HepG2 (cell line): Measurements from ENCODE around the gene KLF13. TPM values are rescaled to one million over a fixed set of nuclear protein-coding genes. Genes with fewer than 3 reads are reported as not detected.
A peak's percentile ranks its signal among the peaks of the same experiment; 100 is the strongest.

ENCODE experiments used
- ATAC-seq: fragments of 200-7000 bp; cut with Tn5 transposase; 3 replicates; pipeline ENCODE4 v1.9.1; 2020; ENCODE audit warnings: mild to moderate bottlenecking, moderate library complexity
- BruUV-seq: library from RNA; stranded (reverse); fragments of 400-500 nt; replicated peaks from 2 replicates; lab custom pipeline; 2021; lab: Mats Ljungman, UMichigan
- CTCF ChIA-PET: fragments of 300-600 bp; formaldehyde crosslinking; extraction: SDS; loops from one replicate; lab custom pipeline; 2021; ENCODE audit warnings: low total read pairs, inconsistent platforms, low intra/inter-chr PET ratio; lab: Yijun Ruan, JAX
- POLR2A ChIA-PET: fragments of 350-600 bp; sonication (Branson Sonifier 250); formaldehyde crosslinking; loops from one replicate; lab custom pipeline; 2020; ENCODE audit warnings: antibody characterized with exemption, inconsistent platforms; lab: Yijun Ruan, JAX
- DNase-seq: peaks from one replicate; pipeline ENCODE4 v3.0.0-alpha.2; 2015; ENCODE audit warnings: low spot score
- FAIRE-seq: peaks from 3 replicates; lab custom pipeline; 2011; peaks lifted over from hg19 to GRCh38; lab: Jason Lieb, UNC
- H2AFZ ChIP-seq: one replicate; pipeline ENCODE4 v1.6.1; 2011; ENCODE audit warnings: low read length, inconsistent platforms
- H3K27ac ChIP-seq: fragments of 300-600 bp; 3 replicates; pipeline ENCODE4 v1.8.0; 2011; ENCODE audit warnings: mixed run types, mild to moderate bottlenecking, mixed read lengths, low read length, inconsistent platforms; ENCODE audit not compliant: insufficient read depth; ENCODE audit errors: extremely low read length
- H3K27me3 ChIP-seq, 2 experiments: fragments of 200-600 bp in 1 of 2; 2 replicates in 1 of 2; 3 replicates in 1 of 2; pipeline versions ENCODE4 v1.6.0 to v1.8.0; 2011; ENCODE audit warnings: low read length in 2 of 2, mild to moderate bottlenecking in 2 of 2, moderate library complexity in 2 of 2, inconsistent platforms in 1 of 2; ENCODE audit not compliant: insufficient read depth in 2 of 2, control insufficient read depth in 1 of 2
- H3K36me3 ChIP-seq, 2 experiments: fragments of 200-600 bp in 1 of 2; replicated peaks in 1 of 2; 2 replicates in 1 of 2; 3 replicates in 1 of 2; pipeline versions ENCODE4 v1.5.1 to v1.8.0; 2011; ENCODE audit warnings: low read length in 2 of 2, inconsistent platforms in 1 of 2; ENCODE audit not compliant: insufficient read depth in 2 of 2, control insufficient read depth in 1 of 2
- H3K4me1 ChIP-seq: 2 replicates; pipeline ENCODE4 v1.5.1; 2012; ENCODE audit warnings: low read length, inconsistent platforms; ENCODE audit not compliant: insufficient read depth
- H3K4me2 ChIP-seq: 2 replicates; pipeline ENCODE4 v1.6.0; 2011; ENCODE audit warnings: low read depth, low read length, inconsistent platforms
- H3K4me3 ChIP-seq, 3 experiments: fragments of 200-600 bp in 1 of 3; sonication (generic), shearing (Covaris generic) in 1 of 3; replicated peaks in 1 of 3; 2 replicates each; pipeline ENCODE4 v1.5.1; 2011 to 2016; ENCODE audit warnings: low read length in 3 of 3, inconsistent platforms in 2 of 3, low read depth in 2 of 3, mild to moderate bottlenecking in 2 of 3, control low read depth in 1 of 3, mixed read lengths in 1 of 3; ENCODE audit not compliant: insufficient read depth in 1 of 3
- H3K79me2 ChIP-seq: one replicate; pipeline ENCODE4 v1.6.1; 2011; ENCODE audit warnings: low read length, inconsistent platforms; ENCODE audit not compliant: insufficient read depth
- H3K9ac ChIP-seq: 2 replicates; pipeline ENCODE4 v1.6.0; 2011; ENCODE audit warnings: mild to moderate bottlenecking, low read depth, low read length, inconsistent platforms; ENCODE audit not compliant: insufficient read depth
- H3K9me3 ChIP-seq: 2 replicates; pipeline ENCODE4 v1.5.1; 2012; ENCODE audit warnings: mild to moderate bottlenecking, low read length
- H4K20me1 ChIP-seq: 2 replicates; pipeline ENCODE4 v1.6.0; 2011; ENCODE audit warnings: inconsistent platforms, mild to moderate bottlenecking, low read length, moderate library complexity; ENCODE audit not compliant: insufficient read depth
- CHCHD3 ChIP-seq: sonication (generic); formaldehyde crosslinking; IDR thresholded peaks from 2 replicates; pipeline ENCODE4 v1.8.0; 2022; ENCODE audit warnings: mild to moderate bottlenecking, missing genetic modification reagents, moderate library complexity
- ERF ChIP-seq: IDR thresholded peaks from 2 replicates; pipeline ENCODE4 v1.6.1; 2018; ENCODE audit warnings: missing biosample characterization, missing genetic modification reagents
- GATAD2A ChIP-seq: IDR thresholded peaks from 2 replicates; pipeline ENCODE4 v1.6.1; 2016
- GTF2F1 ChIP-seq: fragments of 150-350 bp; IDR thresholded peaks from 2 replicates; pipeline ENCODE4 v1.6.1; 2014; ENCODE audit warnings: low read length
- GZF1 ChIP-seq: sonication (generic); formaldehyde crosslinking; IDR thresholded peaks from 2 replicates; pipeline ENCODE4 v1.5.1; 2020; ENCODE audit warnings: mild to moderate bottlenecking, missing genetic modification reagents
- PAWR ChIP-seq: sonication (generic); formaldehyde crosslinking; IDR thresholded peaks from 2 replicates; pipeline ENCODE4 v1.4.0; 2020; ENCODE audit warnings: missing genetic modification reagents, mild to moderate bottlenecking, borderline replicate concordance
- SIX1 ChIP-seq: sonication (generic); formaldehyde crosslinking; IDR thresholded peaks from 2 replicates; pipeline ENCODE4 v1.4.0; 2020; ENCODE audit warnings: missing genetic modification reagents, borderline replicate concordance
- SKI ChIP-seq: fragments of 450-650 bp; IDR thresholded peaks from one replicate; pipeline ENCODE4 v1.6.1; 2018; ENCODE audit warnings: mild to moderate bottlenecking; ENCODE audit not compliant: partially characterized antibody
- ZBTB38 ChIP-seq: sonication (generic); formaldehyde crosslinking; IDR thresholded peaks from 2 replicates; pipeline ENCODE4 v1.5.1; 2020; ENCODE audit warnings: mild to moderate bottlenecking, missing genetic modification reagents
- ZFP90 ChIP-seq: sonication (generic); formaldehyde crosslinking; IDR thresholded peaks from 2 replicates; pipeline ENCODE4 v1.8.0; 2022; ENCODE audit warnings: missing genetic modification reagents, mild to moderate bottlenecking, inconsistent platforms, borderline replicate concordance
- ZNF138 ChIP-seq: sonication (generic); formaldehyde crosslinking; IDR thresholded peaks from 2 replicates; pipeline ENCODE4 v1.5.0; 2020; ENCODE audit warnings: mild to moderate bottlenecking, low read depth, missing genetic modification reagents
- ZNF552 ChIP-seq: sonication (generic); formaldehyde crosslinking; IDR thresholded peaks from 2 replicates; pipeline ENCODE4 v1.9.0; 2022; ENCODE audit warnings: missing genetic modification reagents, mild to moderate bottlenecking, borderline replicate concordance
- WGBS: methylation state at CpG from one replicate; pipeline ENCODE4 v1.1.6; 2017; ENCODE audit warnings: low lambda C conversion rate; 5-methylcytosine and 5-hydroxymethylcytosine counted together
- in situ Hi-C: cut with HindIII; loops from 2 replicates; pipeline ENCODE4 v1.10.0; 2017; ENCODE audit warnings: low pct_unique_long_range_greater_than_20kb; ENCODE audit not compliant: extremely low pct_ligation_motif_present
- intact Hi-C: fragments of 100-400 bp; cut with micrococcal nuclease; formaldehyde crosslinking; loops from one replicate; pipeline ENCODE4 v1.10.0; 2022; ENCODE audit not compliant: unreplicated experiment
- polyA plus RNA-seq, 8 experiments: library from polyadenylated mRNA; depleted of rRNA in 3 of 8; stranded (reverse) in 7 of 8; unstranded in 1 of 8; fragments of >200 nt; fragmentation: Illumina TruSeq in 4 of 8; extraction: Trizol in 4 of 8; gene quantifications; 2 replicates each; pipeline versions ENCODE4 v1.2.1 to v1.2.3, GENCODE V29; 2011 to 2016; ENCODE audit warnings: low read depth in 4 of 8, missing spikeins in 1 of 8, mixed read lengths in 1 of 8; ENCODE audit not compliant: insufficient read depth in 1 of 8
- total RNA-seq, 5 experiments: library from RNA; depleted of rRNA; stranded (reverse); fragments of >200 nt; fragmentation: Illumina TruSeq; extraction: Trizol; gene quantifications; 2 replicates each; pipeline ENCODE4 v1.2.3, GENCODE V29; 2016; ENCODE audit warnings: low read depth in 1 of 5
- TF ChIP-seq, protein P1 (sequence below): sonication (generic); formaldehyde crosslinking; IDR thresholded peaks from 2 replicates; pipeline ENCODE4 v1.8.0; 2022; ENCODE audit warnings: missing genetic modification reagents, mild to moderate bottlenecking, inconsistent platforms, borderline replicate concordance
- TF ChIP-seq, protein P2 (sequence below): sonication (generic); formaldehyde crosslinking; IDR thresholded peaks from 2 replicates; pipeline ENCODE4 v1.8.0; 2022; ENCODE audit warnings: mild to moderate bottlenecking, missing genetic modification reagents
- TF ChIP-seq, protein P3 (sequence below): sonication (generic); formaldehyde crosslinking; IDR thresholded peaks from 2 replicates; pipeline ENCODE4 v1.5.0; 2020; ENCODE audit warnings: missing genetic modification reagents, mild to moderate bottlenecking, borderline replicate concordance
- TF ChIP-seq, protein P4 (sequence below): sonication (generic); formaldehyde crosslinking; IDR thresholded peaks from 2 replicates; pipeline ENCODE4 v1.8.0; 2022; ENCODE audit warnings: missing genetic modification reagents, mild to moderate bottlenecking, moderate library complexity, borderline replicate concordance

Gene KLF13
- total and polyA plus RNA-seq, 2 of the 13 experiments (the other 11 are each of a cell fraction or from before 2014, with no cell fraction given): 16.8 to 25.1 TPM

DNA sequence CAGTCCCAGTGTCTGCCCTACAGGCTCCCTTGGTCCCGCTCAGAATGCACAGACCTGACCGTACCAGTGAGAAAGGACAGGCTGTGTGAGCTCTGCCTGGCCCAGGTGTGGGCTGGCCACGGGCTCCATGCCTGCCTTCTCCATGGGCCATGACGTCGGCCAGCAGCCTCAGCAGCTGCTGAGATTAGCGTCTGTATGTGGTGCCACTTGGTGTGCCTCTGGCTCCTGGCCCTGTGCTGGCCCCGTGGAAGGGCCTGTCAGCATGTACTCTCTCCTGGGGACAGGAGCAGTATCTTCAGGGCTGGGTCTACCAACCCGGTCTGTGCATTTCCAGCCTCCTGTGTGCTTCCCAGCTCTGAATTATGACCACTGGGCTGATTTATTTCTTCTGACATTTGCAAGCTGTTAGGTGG, 25.7 kb downstream of the KLF13 start:
- H3K4me1 ChIP-seq: peaks cover 26% of the 10 kb centered on the region
- BruUV-seq: no TSS peak
- H3K9me3 ChIP-seq: no peaks in the 10 kb centered on the region
- no peak overlapping the region for H3K4me2 ChIP-seq
- in situ Hi-C loops: no loop called here
- 88% methylated on average over 2 of the region's 8 CpGs for WGBS
- DNase-seq: no peak
- H3K4me3 ChIP-seq: no peak overlapping the region
- no peak for FAIRE-seq
- H3K36me3 ChIP-seq: peaks cover 3 to 12% of the 10 kb centered on the region in 2 experiments; a peak in 3 of 5 replicates
- ChIA-PET CTCF (no interaction called here), POLR2A (no interaction called here)
- H3K79me2 ChIP-seq: peaks cover 11% of the 10 kb centered on the region
- TF ChIP-seq PAWR (CRISPR knock-in tag) (no peak), ZBTB38 (no peak), ZFP90 (CRISPR knock-in tag) (no peak), GTF2F1 (no peak), ZNF138 (no peak), ZNF552 (CRISPR knock-in tag) (no peak), ERF (CRISPR knock-in tag) (no peak), SKI (no peak), GATAD2A (CRISPR knock-in tag) (no peak), GZF1 (no peak), CHCHD3 (no peak), SIX1 (no peak)
- TF ChIP-seq, protein P1, sequence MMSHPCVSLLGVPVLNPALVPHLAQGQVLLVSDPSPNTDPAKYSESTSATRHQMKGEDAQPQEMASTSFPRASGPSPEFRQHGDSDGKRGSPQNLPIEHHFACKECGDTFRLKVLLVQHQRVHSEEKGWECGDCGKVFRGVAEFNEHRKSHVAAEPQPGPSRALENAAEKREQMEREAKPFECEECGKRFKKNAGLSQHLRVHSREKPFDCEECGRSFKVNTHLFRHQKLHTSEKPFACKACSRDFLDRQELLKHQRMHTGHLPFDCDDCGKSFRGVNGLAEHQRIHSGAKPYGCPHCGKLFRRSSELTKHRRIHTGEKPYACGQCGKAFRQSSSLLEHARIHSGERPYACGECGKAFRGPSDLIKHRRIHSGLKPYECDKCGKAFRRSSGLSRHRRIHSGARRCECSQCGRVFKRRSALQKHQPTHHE: no peak
- TF ChIP-seq, protein P2, sequence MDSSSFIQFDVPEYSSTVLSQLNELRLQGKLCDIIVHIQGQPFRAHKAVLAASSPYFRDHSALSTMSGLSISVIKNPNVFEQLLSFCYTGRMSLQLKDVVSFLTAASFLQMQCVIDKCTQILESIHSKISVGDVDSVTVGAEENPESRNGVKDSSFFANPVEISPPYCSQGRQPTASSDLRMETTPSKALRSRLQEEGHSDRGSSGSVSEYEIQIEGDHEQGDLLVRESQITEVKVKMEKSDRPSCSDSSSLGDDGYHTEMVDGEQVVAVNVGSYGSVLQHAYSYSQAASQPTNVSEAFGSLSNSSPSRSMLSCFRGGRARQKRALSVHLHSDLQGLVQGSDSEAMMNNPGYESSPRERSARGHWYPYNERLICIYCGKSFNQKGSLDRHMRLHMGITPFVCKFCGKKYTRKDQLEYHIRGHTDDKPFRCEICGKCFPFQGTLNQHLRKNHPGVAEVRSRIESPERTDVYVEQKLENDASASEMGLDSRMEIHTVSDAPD (CRISPR knock-in tag): no peak
- TF ChIP-seq, protein P3, sequence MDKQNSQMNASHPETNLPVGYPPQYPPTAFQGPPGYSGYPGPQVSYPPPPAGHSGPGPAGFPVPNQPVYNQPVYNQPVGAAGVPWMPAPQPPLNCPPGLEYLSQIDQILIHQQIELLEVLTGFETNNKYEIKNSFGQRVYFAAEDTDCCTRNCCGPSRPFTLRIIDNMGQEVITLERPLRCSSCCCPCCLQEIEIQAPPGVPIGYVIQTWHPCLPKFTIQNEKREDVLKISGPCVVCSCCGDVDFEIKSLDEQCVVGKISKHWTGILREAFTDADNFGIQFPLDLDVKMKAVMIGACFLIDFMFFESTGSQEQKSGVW (CRISPR knock-in tag): no peak
- TF ChIP-seq, protein P4, sequence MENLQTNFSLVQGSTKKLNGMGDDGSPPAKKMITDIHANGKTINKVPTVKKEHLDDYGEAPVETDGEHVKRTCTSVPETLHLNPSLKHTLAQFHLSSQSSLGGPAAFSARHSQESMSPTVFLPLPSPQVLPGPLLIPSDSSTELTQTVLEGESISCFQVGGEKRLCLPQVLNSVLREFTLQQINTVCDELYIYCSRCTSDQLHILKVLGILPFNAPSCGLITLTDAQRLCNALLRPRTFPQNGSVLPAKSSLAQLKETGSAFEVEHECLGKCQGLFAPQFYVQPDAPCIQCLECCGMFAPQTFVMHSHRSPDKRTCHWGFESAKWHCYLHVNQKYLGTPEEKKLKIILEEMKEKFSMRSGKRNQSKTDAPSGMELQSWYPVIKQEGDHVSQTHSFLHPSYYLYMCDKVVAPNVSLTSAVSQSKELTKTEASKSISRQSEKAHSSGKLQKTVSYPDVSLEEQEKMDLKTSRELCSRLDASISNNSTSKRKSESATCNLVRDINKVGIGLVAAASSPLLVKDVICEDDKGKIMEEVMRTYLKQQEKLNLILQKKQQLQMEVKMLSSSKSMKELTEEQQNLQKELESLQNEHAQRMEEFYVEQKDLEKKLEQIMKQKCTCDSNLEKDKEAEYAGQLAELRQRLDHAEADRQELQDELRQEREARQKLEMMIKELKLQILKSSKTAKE (CRISPR knock-in tag): no peak
- no peak overlapping the region for H2AFZ ChIP-seq
- H3K9ac ChIP-seq: no peak overlapping the region
- peak; percentile 36 for ATAC-seq
- intact Hi-C loops: no loop called here
- no peaks in the 10 kb centered on the region for H3K27me3 ChIP-seq
- peaks cover 14% of the 10 kb centered on the region for H4K20me1 ChIP-seq
- H3K27ac ChIP-seq: no peak overlapping the region
